ENCODE measurements around the gene ATP2B2.

GRCh38 chr3:10405816-10406215 is 99.6 kb downstream of the ATP2B2 start:
- no peak for TF ChIP-seq SP4 (IDR thresholded peaks at IDR 0.05; ENCODE audit: low read length)
- TF ChIP-seq POLR2A (IDR thresholded peaks at IDR 0.05; ENCODE audit: control extremely low read depth in 1 of 2, low read depth in 2 of 2, low read length in 2 of 2) = no peak
- no peak for TF ChIP-seq JUN (IDR thresholded peaks at IDR 0.05; ENCODE audit: low read depth, low read length)
- TF ChIP-seq CTCF (IDR thresholded peaks at IDR 0.05; ENCODE audit: control extremely low read depth in 1 of 3, insufficient read depth in 1 of 3, low read depth in 1 of 3, low read length in 3 of 3) = no peak
- TF ChIP-seq SP1 (IDR thresholded peaks at IDR 0.05; ENCODE audit: low read depth, low read length) = no peak

All from H1 (cell line).